HUES64 (cell line): ENCODE results near the gene KDM3A. TPM values are rescaled to one million over a fixed set of nuclear protein-coding genes. Genes with fewer than 3 reads are reported as not detected.
A peak's percentile ranks its signal among the peaks of the same experiment; 100 is the strongest.

Experiments
- H3K27ac ChIP-seq: 2 replicates; pipeline ENCODE4 v1.7.0; 2013; ENCODE audit warnings: low read depth, low read length, inconsistent platforms
- H3K27me3 ChIP-seq: 2 replicates; pipeline ENCODE4 v1.6.1; 2013; ENCODE audit warnings: mild to moderate bottlenecking, low read length; ENCODE audit not compliant: insufficient read depth
- H3K36me3 ChIP-seq: 2 replicates; pipeline ENCODE4 v1.6.1; 2013; ENCODE audit warnings: mild to moderate bottlenecking, low read length; ENCODE audit not compliant: insufficient read depth
- H3K4me1 ChIP-seq: 2 replicates; pipeline ENCODE4 v1.6.1; 2013; ENCODE audit warnings: mild to moderate bottlenecking, low read length, moderate library complexity; ENCODE audit not compliant: insufficient read depth
- H3K4me3 ChIP-seq: 2 replicates; pipeline ENCODE4 v1.5.1; 2013; ENCODE audit warnings: mild to moderate bottlenecking, low read length, moderate library complexity
- H3K9ac ChIP-seq: 2 replicates; pipeline ENCODE4 v1.6.1; 2013; ENCODE audit warnings: mild to moderate bottlenecking, low read depth, low read length
- H3K9me3 ChIP-seq: 2 replicates; pipeline ENCODE4 v1.6.1; 2013; ENCODE audit warnings: low read depth, low read length; ENCODE audit not compliant: insufficient read depth
- WGBS: fragments of 150-250, 120-280 bp; methylation state at CpG from one replicate; pipeline ENCODE4 v1.1.7; 2013; ENCODE audit warnings: missing lambda C conversion rate; 5-methylcytosine and 5-hydroxymethylcytosine counted together
- polyA plus RNA-seq, 2 experiments: library from polyadenylated mRNA; stranded (reverse); fragments of 50-300 nt; gene quantifications; one replicate each; pipeline ENCODE4 v1.2.3, GENCODE V29; 2013

The KDM3A gene, protein sequence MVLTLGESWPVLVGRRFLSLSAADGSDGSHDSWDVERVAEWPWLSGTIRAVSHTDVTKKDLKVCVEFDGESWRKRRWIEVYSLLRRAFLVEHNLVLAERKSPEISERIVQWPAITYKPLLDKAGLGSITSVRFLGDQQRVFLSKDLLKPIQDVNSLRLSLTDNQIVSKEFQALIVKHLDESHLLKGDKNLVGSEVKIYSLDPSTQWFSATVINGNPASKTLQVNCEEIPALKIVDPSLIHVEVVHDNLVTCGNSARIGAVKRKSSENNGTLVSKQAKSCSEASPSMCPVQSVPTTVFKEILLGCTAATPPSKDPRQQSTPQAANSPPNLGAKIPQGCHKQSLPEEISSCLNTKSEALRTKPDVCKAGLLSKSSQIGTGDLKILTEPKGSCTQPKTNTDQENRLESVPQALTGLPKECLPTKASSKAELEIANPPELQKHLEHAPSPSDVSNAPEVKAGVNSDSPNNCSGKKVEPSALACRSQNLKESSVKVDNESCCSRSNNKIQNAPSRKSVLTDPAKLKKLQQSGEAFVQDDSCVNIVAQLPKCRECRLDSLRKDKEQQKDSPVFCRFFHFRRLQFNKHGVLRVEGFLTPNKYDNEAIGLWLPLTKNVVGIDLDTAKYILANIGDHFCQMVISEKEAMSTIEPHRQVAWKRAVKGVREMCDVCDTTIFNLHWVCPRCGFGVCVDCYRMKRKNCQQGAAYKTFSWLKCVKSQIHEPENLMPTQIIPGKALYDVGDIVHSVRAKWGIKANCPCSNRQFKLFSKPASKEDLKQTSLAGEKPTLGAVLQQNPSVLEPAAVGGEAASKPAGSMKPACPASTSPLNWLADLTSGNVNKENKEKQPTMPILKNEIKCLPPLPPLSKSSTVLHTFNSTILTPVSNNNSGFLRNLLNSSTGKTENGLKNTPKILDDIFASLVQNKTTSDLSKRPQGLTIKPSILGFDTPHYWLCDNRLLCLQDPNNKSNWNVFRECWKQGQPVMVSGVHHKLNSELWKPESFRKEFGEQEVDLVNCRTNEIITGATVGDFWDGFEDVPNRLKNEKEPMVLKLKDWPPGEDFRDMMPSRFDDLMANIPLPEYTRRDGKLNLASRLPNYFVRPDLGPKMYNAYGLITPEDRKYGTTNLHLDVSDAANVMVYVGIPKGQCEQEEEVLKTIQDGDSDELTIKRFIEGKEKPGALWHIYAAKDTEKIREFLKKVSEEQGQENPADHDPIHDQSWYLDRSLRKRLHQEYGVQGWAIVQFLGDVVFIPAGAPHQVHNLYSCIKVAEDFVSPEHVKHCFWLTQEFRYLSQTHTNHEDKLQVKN (N-terminal part only)
- 16.7 TPM for polyA plus RNA-seq (2013, experiment 1 of 2)
- 20.5 TPM for polyA plus RNA-seq (2013, experiment 2 of 2)

DNA sequence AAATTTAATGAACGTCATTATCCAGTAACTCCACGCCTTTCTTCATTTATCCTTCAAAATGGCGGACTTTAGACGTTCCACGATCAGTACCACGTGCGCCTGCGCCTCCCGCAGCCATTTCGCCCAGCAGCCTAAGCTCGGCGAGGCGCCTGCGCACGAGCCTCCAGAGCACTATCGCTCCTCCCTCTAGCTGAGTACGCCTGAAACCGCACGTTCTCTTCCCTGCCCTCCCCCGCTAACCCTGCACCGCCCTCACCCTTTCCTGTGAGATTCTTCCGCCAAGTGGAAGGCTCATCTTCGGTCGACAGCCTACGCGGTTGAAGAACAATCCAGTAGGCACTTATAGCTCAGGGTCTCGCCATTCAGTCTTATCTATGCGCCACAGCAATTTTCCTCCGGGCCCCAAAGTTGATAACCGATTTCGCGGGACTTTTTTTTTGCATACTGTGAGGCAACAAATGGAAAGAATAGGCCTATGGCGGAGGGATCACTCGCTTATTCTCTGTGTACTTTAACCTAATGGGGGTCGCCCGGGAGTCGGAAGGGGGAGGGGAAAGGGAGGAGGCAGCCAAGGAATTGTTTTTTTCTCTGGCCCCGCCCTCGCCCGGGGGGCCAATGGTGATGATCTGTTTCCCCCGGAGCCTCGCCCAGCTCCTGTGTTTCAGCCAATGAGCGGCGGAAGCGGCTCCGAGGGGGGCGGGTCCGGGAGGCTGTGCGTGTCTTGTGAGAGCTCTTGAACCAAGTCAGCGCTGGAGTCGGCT, at the start of gene KDM3A:
Gene KDM3A (plus strand): TSS at position 741 of the 761 bp plus-strand sequence. CDS start 677 bp downstream, outside the sequence.
- under 1% methylated on average over 51 of the region's 51 CpGs for WGBS

DNA sequence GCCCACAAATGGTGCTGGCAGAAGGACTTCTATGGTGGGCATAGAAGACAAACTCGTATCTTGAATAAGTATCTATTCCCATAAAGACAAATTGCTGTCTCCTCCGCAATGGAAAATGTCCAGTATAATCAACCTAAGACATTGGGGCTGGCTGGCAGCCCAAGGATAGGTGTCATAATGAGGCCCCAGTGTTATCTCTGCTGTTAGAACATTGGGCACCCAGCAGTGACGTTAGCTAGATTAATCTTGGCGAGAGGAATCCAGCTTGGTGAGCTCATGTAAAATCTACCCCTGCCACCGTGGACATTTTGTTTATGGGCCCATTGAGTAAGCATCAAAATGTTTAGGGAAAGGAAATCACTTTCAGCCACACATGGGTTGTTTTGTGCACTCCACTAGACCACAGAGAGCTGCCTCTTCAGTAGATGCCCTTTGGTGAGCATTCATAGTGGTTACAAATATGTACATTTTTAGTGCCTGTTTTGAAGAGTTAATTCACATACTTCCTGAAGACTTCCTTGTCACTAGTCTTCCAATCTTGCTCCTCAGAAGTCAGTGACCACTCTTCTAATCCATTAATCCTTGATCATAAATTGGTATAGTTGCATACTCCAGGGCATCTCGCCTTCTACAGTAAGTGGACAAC, 48.2 kb upstream of the KDM3A start:
- Histone ChIP-seq H3K4me3 (no peak overlapping the region), H3K9ac (no peak overlapping the region), H3K9me3 (no peaks in the 10 kb centered on the region), H3K27me3 (no peaks in the 10 kb centered on the region), H3K4me1 (no peaks in the 10 kb centered on the region), H3K27ac (no peak overlapping the region), H3K36me3 (no peaks in the 10 kb centered on the region)
- whole genome bisulfite sequencing: 93% methylated on average over 6 of the region's 6 CpGs

More for the DNA sequence above, at the start of gene KDM3A:
- Histone ChIP-seq H3K9ac (peak within 1 kb of the TSS; percentile 80), H3K27me3 (no peaks in the 10 kb centered on the region), H3K4me1 (0 out of 2 replicates have a peak, but pooled peaks cover 6% of the 10 kb centered on the region), H3K9me3 (peaks cover 39% of the 10 kb centered on the region), H3K36me3 (peaks cover 19% of the 10 kb centered on the region), H3K4me3 (peak within 1 kb of the TSS; percentile 76), H3K27ac (peak within 1 kb of the TSS; percentile 98)

DNA sequence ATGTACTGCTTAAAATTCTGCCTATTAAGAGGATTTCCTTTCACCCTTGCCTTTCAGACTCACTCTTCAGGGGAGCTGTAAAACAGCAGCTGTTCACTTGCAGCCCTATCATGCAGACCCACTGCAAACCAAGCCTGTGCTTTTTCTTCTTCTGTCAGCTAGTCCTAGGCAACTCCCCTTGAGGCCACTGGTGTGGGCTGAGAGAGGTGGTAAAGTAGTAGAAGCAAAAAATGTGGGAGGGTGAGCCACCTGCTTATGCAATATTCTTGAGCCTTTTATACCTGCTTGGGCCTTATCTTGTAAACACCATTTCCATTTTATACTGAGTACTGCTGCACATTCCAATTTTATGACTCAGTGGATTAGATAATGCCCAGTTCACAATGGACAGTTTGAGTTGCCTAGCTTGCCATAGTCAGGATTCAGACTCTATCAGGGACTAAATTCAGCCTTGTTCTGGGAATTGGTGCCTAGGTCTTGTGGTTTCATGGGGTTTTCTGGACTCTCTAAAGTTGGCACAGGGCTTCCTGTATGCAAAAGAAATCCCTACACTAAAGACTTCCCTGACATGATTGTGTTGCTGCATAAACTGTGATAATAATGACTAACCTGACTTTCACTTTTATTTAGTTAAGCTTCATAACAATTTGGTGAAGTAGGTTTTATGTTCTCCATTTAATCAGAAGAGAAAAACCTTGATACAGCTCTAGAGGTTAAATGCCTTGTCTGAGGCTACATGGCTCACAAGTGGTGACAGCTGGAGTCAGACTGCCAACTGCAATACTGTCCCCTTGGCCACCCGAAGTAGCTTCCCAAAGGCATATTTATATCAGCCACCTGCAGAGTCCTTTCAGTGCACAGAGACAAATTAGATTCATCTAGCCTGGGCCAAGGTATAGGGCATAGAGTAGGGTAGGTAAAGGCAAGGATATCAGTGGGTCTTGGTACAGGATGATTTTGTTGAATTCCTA, 47.4 kb upstream of the KDM3A start:
- 89% methylated on average over 1 of the region's 1 CpG for WGBS
- Histone ChIP-seq H3K27ac (no peak overlapping the region), H3K4me1 (no peaks in the 10 kb centered on the region), H3K36me3 (no peaks in the 10 kb centered on the region), H3K27me3 (no peaks in the 10 kb centered on the region), H3K4me3 (no peak overlapping the region), H3K9me3 (no peaks in the 10 kb centered on the region), H3K9ac (no peak overlapping the region)

DNA sequence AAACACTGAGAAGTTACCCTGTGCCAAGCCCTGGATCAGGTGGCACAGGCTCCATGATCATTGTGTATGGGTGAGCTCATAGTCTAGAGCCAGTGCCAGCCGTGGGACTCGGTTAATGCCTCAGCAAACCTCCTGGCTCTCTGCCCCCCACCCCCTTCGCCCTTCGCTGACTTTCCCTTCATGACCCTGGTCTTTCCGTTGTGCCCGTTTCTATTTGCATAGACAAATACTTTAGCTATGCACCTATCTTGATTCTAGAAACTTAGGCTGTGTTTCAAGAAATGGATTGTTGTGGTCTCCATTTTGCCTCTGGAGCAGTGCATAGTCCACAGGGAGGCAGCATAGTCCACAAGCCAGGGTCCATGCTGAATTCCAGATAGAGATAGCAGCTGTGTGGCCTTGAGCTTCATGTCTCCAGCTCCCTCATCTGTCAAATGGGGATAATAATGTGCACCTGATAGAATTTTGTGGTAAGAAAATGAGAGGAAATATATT, 44.8 kb upstream of the KDM3A start:
- Histone ChIP-seq H3K27me3 (no peaks in the 10 kb centered on the region), H3K9ac (no peak overlapping the region), H3K36me3 (no peaks in the 10 kb centered on the region), H3K27ac (no peak overlapping the region), H3K4me3 (no peak overlapping the region), H3K4me1 (peaks cover 4% of the 10 kb centered on the region; the same call in 1 of the 2 replicates), H3K9me3 (no peaks in the 10 kb centered on the region)
- WGBS: 91% methylated on average over 6 of the region's 6 CpGs

DNA sequence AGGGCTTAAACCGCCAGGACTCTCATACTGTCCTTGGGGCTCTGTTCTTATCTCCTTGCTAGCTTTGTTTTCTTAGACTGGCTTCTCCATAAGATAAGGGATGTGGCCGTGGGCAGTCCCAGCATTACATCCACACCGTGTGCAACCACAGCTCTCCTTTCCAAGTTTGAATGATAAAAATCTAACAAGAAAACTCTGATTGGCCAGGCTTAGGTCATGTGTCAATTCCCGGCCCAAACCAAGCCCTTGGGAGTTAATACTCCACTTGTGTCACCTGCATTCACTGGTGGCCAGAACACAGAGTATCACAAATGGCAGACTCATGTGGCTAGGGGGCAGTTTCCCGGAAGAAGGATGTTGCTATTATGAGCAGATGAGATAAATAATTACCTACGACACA, 43.2 kb upstream of the KDM3A start:
- peaks cover 4% of the 10 kb centered on the region; the same call in 1 of the 2 replicates for H3K4me1 ChIP-seq

DNA sequence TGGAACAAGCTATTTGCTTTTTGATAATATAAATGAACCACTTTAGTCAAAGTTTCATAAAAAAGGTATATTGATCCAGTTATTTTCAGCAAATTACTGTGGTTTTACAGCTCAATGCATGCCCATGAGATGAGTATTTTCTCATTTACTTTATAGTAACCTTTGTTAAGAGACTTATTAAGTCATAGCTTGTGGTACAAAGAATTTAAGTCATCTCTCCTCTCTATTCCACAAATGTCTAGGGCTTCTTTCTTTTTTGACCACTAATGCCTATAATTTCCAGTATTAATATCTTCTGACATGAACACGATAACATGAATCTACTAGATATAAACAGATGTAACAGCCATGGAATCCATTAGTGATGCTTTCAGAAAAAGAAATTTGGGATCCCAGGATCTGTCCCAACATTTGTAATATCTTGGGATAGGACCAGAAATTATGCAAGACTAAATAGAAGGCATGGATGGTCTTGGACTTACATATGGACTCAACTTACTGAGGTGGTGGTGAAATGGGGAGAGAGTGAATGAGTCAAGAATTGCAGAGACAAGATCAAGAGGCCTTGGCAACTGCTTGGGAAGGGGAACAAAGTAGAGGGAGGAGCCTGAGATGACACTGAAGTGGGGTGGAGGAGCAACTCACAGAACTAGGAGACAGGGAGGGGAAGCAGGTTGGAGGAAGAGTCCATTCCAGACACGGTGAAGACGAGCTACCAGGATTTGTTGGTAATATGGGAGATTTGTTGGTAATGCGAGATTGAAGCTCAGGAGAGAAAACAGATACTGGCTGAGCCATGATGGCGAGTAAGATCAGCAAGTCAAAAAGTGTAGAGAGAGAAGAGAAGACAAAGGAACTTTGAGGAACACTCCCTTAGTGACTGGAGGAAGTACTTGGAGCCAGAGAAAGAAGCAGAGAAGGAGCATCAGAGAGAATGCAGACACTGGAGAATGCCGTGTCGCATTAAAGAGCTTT, 42.4 kb upstream of the KDM3A start:
- no peaks in the 10 kb centered on the region for H3K27me3 ChIP-seq
- H3K4me3 ChIP-seq: no peak overlapping the region
- H3K4me1 ChIP-seq: peaks cover 4% of the 10 kb centered on the region; the same call in 1 of the 2 replicates
- H3K36me3 ChIP-seq: no peaks in the 10 kb centered on the region
- WGBS: 95% methylated on average over 7 of the region's 7 CpGs
- no peaks in the 10 kb centered on the region for H3K9me3 ChIP-seq
- no peak overlapping the region for H3K27ac ChIP-seq
- H3K9ac ChIP-seq: no peak overlapping the region

More for the DNA sequence above, 43.2 kb upstream of the KDM3A start:
- H3K9me3 ChIP-seq: no peaks in the 10 kb centered on the region
- no peak overlapping the region for H3K27ac ChIP-seq
- no peaks in the 10 kb centered on the region for H3K27me3 ChIP-seq
- no peak overlapping the region for H3K9ac ChIP-seq
- H3K36me3 ChIP-seq: no peaks in the 10 kb centered on the region
- 90% methylated on average over 6 of the region's 6 CpGs for WGBS
- H3K4me3 ChIP-seq: no peak overlapping the region

DNA sequence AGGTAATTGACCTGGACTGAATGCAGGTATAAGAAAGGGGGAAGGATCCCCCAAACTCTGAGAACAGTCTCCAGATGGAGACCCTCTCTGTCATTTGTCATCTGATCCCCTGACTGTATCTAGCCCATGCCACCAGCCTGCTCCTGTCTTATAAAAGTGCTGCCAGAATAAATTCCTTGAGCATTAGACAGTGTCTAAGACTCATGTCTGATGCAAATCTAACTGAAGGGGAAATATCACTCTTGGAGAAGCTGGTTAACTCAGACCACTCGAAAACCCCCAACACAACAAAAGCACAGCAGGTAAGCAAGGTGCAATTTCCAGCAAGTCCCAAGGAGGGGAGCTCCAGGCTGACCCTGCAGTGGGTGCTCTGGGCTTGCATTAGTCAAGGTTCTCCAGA, 40.9 kb upstream of the KDM3A start:
- peaks cover 4% of the 10 kb centered on the region; the same call in 1 of the 2 replicates for H3K4me1 ChIP-seq
- no peak overlapping the region for H3K9ac ChIP-seq
- H3K9me3 ChIP-seq: no peaks in the 10 kb centered on the region
- H3K4me3 ChIP-seq: no peak overlapping the region
- no peaks in the 10 kb centered on the region for H3K27me3 ChIP-seq
- 71% methylated on average over 1 of the region's 1 CpG for WGBS
- no peak overlapping the region for H3K27ac ChIP-seq
- no peaks in the 10 kb centered on the region for H3K36me3 ChIP-seq

DNA sequence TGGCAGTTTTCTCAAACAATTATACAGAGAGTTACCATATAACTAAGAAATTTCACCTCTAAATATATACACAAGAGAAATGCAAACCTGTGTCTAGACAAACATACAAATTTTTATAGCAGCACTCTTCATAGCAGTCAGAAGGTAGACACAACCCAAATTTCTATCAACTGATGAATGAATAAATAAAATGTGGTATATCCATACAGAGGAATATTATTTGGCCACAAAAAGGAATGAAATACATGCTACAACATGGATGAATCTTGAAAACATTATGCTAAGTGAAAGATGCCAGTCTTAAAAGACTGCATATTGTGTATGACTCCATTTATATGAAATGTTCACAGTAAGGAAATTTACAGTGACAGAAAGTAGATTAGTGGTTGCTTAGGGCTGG, 30.6 kb upstream of the KDM3A start:
- no peak overlapping the region for H3K4me3 ChIP-seq
- H3K36me3 ChIP-seq: no peaks in the 10 kb centered on the region
- H3K27me3 ChIP-seq: no peaks in the 10 kb centered on the region
- H3K27ac ChIP-seq: no peak overlapping the region
- H3K9ac ChIP-seq: no peak overlapping the region
- H3K4me1 ChIP-seq: 0 out of 2 replicates have a peak, but pooled peaks cover 6% of the 10 kb centered on the region
- H3K9me3 ChIP-seq: peaks cover 6% of the 10 kb centered on the region; the same call in 1 of the 2 replicates
